ENCODE data around the gene TGFA. TPM values are rescaled to one million over a fixed set of nuclear protein-coding genes. Genes with fewer than 3 reads are reported as not detected.

Gene TGFA
- total and polyA plus RNA-seq, 2 experiments from 2014 or later, result 9.2 to 17.3 TPM

DNA sequence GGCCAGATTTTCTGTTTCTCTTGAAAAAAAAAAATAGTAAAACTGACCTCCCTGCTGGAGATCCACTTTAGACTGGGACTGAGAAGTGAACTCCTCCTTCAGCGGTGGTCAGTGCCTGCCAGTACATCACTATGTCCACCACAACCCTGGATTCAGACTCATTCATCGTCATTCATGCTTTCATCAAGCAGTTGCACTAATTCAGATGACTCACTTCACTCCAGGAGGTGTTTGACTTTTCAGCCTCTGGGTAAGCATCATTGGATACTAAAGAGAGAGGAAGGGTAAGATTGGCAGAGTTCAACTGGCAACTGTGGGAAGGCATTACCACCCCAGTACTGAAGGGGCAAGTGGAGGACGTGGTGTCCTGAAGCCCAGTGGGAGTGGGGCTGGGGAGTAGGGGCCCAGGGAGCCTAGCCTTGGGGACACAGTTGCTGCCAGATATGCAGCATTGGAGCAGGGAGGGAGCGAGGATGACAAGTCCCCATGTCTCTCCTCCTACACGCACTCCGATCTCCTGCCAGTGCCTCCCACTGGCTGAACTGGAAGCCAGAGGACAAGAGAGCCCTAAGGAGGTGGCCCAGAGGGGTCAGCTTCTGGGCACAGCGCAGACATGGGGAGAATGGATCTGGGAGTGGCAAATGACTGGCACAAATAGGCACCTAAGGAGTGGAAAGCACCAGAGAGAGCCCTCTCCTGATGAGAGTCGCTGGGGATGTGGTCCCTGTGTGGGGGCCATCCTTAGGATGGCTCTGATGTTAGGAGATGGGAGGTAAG lies 111.1 kb downstream of the TGFA start:
- Histone ChIP-seq H3K9me2 (ENCODE audit: insufficient read depth) (no peaks in the 10 kb centered on the region), H3K4me2 (ENCODE audit: unreplicated experiment) (no peak overlapping the region), H3K9me3 (ENCODE audit: low read depth) (no peaks in the 10 kb centered on the region), H3K4me3 (no peak overlapping the region), H2AFZ (no peak overlapping the region), H4K20me1 (ENCODE audit: insufficient read depth) (no peaks in the 10 kb centered on the region), H3K27me3 (replicated peaks; ENCODE audit: insufficient read depth) (no peaks in the 10 kb centered on the region), H3K4me1 (ENCODE audit: insufficient read depth) (no peaks in the 10 kb centered on the region), H3K9ac (no peak overlapping the region), H3F3A (ENCODE audit: insufficient read depth) (no peaks in the 10 kb centered on the region), H3K27ac (no peak overlapping the region), H3K79me2 (ENCODE audit: insufficient read depth) (no peaks in the 10 kb centered on the region), H3K36me3 (ENCODE audit: low read depth) (no peaks in the 10 kb centered on the region)
- peak; percentile 53 for DNase-seq
- in situ Hi-C loops (cut with MboI), result no loop called here
- TF ChIP-seq EZH2phosphoT487 (IDR thresholded peaks at IDR 0.05; ENCODE audit: insufficient read depth, low read depth) (no peak), EZH2 (IDR thresholded peaks at IDR 0.05; ENCODE audit: insufficient read depth, poor library complexity, severe bottlenecking) (no peak)
- WGBS, 2 experiments (ENCODE audit: low coverage in 1 of 2, low lambda C conversion rate in 2 of 2, missing lambda C conversion rate in 2 of 2), result 86% methylated on average over 8 of the region's 8 CpGs

DNA sequence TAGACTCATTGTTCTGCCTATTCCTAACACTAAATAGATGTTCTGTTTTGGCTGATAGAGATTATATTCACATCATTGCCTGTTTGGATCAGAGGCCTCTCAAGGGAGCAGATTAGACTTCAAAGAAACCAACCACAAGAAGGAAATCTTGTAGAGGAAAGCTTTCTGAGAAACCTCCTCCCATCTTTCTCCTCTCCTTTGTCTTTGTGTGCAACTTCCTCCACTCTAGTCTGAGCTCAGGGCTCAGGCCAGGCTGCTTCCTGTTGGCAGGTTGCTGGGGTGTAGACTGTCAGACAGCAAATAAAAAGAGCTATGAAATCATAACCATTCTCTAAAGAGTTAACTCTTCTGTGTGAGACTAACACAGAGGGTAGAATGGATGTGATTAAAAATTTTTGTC lies 113.0 kb downstream of the TGFA start:
- H3K9me3 ChIP-seq (ENCODE audit: low read depth), result no peaks in the 10 kb centered on the region
- in situ Hi-C loops (cut with MboI), result no loop called here
- no peak overlapping the region for H3K27ac ChIP-seq
- H3K4me3 ChIP-seq, result no peak overlapping the region
- TF ChIP-seq EZH2 (IDR thresholded peaks at IDR 0.05; ENCODE audit: insufficient read depth, poor library complexity, severe bottlenecking) (no peak), EZH2phosphoT487 (IDR thresholded peaks at IDR 0.05; ENCODE audit: insufficient read depth, low read depth) (no peak)
- H3K4me1 ChIP-seq (ENCODE audit: insufficient read depth), result no peaks in the 10 kb centered on the region
- H3K79me2 ChIP-seq (ENCODE audit: insufficient read depth), result no peaks in the 10 kb centered on the region
- no peaks in the 10 kb centered on the region for H3K27me3 ChIP-seq (replicated peaks; ENCODE audit: insufficient read depth)
- H3K36me3 ChIP-seq (ENCODE audit: low read depth), result no peaks in the 10 kb centered on the region
- no peaks in the 10 kb centered on the region for H4K20me1 ChIP-seq (ENCODE audit: insufficient read depth)
- no peaks in the 10 kb centered on the region for H3K9me2 ChIP-seq (ENCODE audit: insufficient read depth)
- H3F3A ChIP-seq (ENCODE audit: insufficient read depth), result no peaks in the 10 kb centered on the region
- H3K9ac ChIP-seq, result no peak overlapping the region
- no peak overlapping the region for H2AFZ ChIP-seq
- no peak overlapping the region for H3K4me2 ChIP-seq (ENCODE audit: unreplicated experiment)
- no peak for DNase-seq

DNA sequence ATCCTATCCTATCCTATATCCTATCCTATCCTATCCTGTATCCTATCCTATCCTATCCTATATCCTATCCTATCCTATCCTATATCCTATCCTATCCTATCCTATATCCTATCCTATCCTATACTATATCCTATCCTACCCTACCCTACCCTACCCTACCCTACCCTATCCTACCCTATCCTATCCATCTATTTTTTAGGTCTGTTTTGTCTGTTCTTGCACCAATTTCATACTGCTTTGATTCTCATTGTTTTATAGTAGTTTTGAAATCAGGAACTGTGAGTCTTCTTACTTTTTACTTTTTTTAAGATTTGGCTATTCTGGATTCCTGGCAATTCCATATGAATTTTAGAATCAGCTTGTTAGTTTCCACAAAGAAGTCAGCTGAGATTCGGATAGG lies 118.5 kb downstream of the TGFA start:
- TF ChIP-seq EZH2phosphoT487 (IDR thresholded peaks at IDR 0.05; ENCODE audit: insufficient read depth, low read depth), result no peak
- no peak for TF ChIP-seq EZH2 (IDR thresholded peaks at IDR 0.05; ENCODE audit: insufficient read depth, poor library complexity, severe bottlenecking)
- in situ Hi-C loops (cut with MboI), result no loop called here
- Histone ChIP-seq H3K9me3 (ENCODE audit: low read depth) (no peaks in the 10 kb centered on the region), H3K79me2 (ENCODE audit: insufficient read depth) (no peaks in the 10 kb centered on the region), H3K9me2 (ENCODE audit: insufficient read depth) (no peaks in the 10 kb centered on the region), H4K20me1 (ENCODE audit: insufficient read depth) (no peaks in the 10 kb centered on the region), H2AFZ (no peak overlapping the region), H3K36me3 (ENCODE audit: low read depth) (no peaks in the 10 kb centered on the region), H3K4me2 (ENCODE audit: unreplicated experiment) (no peak overlapping the region), H3F3A (ENCODE audit: insufficient read depth) (no peaks in the 10 kb centered on the region), H3K27ac (no peak overlapping the region), H3K27me3 (replicated peaks; ENCODE audit: insufficient read depth) (no peaks in the 10 kb centered on the region), H3K4me3 (no peak overlapping the region), H3K4me1 (ENCODE audit: insufficient read depth) (no peaks in the 10 kb centered on the region), H3K9ac (no peak overlapping the region)
- 68 to 69% methylated on average over 1 of the region's 1 CpG for WGBS, 2 experiments (ENCODE audit: low coverage in 1 of 2, low lambda C conversion rate in 2 of 2, missing lambda C conversion rate in 2 of 2)
- DNase-seq, result no peak

DNA sequence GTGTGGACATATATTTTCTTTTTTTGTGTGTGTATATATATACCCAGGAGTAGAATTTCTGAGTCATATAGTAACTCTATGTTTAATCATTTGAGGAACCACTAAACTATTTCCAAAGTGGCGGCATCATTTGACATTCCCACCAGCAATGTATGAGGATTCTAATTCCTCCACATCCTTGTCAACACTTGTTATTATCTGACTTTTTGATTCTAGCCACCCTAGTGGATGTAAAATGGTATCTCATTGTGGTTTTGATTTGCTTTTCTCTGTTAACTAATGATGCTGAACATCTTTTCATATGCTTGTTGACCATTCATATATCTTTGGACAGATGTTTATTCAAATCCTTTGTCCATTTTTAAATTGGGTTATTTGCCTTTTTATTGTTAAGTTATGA lies 120.3 kb downstream of the TGFA start:
- Histone ChIP-seq H3K27me3 (replicated peaks; ENCODE audit: insufficient read depth) (no peaks in the 10 kb centered on the region), H3K27ac (no peak overlapping the region), H3K9ac (no peak overlapping the region), H3K4me3 (no peak overlapping the region), H3K36me3 (ENCODE audit: low read depth) (no peaks in the 10 kb centered on the region), H3K4me2 (ENCODE audit: unreplicated experiment) (no peak overlapping the region), H3K79me2 (ENCODE audit: insufficient read depth) (no peaks in the 10 kb centered on the region), H3F3A (ENCODE audit: insufficient read depth) (no peaks in the 10 kb centered on the region), H2AFZ (no peak overlapping the region), H3K4me1 (ENCODE audit: insufficient read depth) (no peaks in the 10 kb centered on the region), H4K20me1 (ENCODE audit: insufficient read depth) (no peaks in the 10 kb centered on the region), H3K9me2 (ENCODE audit: insufficient read depth) (no peaks in the 10 kb centered on the region), H3K9me3 (ENCODE audit: low read depth) (no peaks in the 10 kb centered on the region)
- 88 to 94% methylated on average over 1 of the region's 1 CpG for WGBS, 2 experiments (ENCODE audit: low coverage in 1 of 2, low lambda C conversion rate in 2 of 2, missing lambda C conversion rate in 2 of 2)
- DNase-seq, result no peak
- TF ChIP-seq EZH2 (IDR thresholded peaks at IDR 0.05; ENCODE audit: insufficient read depth, poor library complexity, severe bottlenecking) (no peak), EZH2phosphoT487 (IDR thresholded peaks at IDR 0.05; ENCODE audit: insufficient read depth, low read depth) (no peak)
- in situ Hi-C loops (cut with MboI), result no loop called here
